H1 (cell line): ENCODE results near the gene INIP. TPM values are rescaled to one million over a fixed set of nuclear protein-coding genes. Genes with fewer than 3 reads are reported as not detected.

Experiments used
- BRCA1 ChIP-seq: IDR thresholded peaks from 2 replicates; pipeline ENCODE4 v1.6.1; 2012; ENCODE audit warnings: low read depth, low read length, improper control_type of control experiment
- CTBP2 ChIP-seq: IDR thresholded peaks from 2 replicates; pipeline ENCODE4 v1.7.0; 2011; ENCODE audit warnings: borderline replicate concordance, mild to moderate bottlenecking, moderate library complexity, mixed read lengths, low read length; ENCODE audit not compliant: insufficient read depth, insufficient read length
- HDAC2 ChIP-seq, 2 experiments: fragments of 300-600 bp in 1 of 2; sonication (generic) in 1 of 2; IDR thresholded peaks; 2 replicates each; pipeline ENCODE4 v1.6.1; 2011 to 2012; ENCODE audit warnings: low read depth in 2 of 2, low read length in 2 of 2, mild to moderate bottlenecking in 2 of 2, moderate library complexity in 2 of 2, borderline replicate concordance in 1 of 2, inconsistent platforms in 1 of 2
- JUND ChIP-seq: IDR thresholded peaks from 2 replicates; pipeline ENCODE4 v1.6.1; 2011; ENCODE audit warnings: mild to moderate bottlenecking, improper control_type of control experiment, low read length
- POU5F1 ChIP-seq: IDR thresholded peaks from 2 replicates; pipeline ENCODE4 v1.6.1; 2011; ENCODE audit warnings: low read depth, mild to moderate bottlenecking, low read length, moderate library complexity
- SAP30 ChIP-seq: fragments of 300-600 bp; sonication (generic); IDR thresholded peaks from 2 replicates; pipeline ENCODE4 v1.7.1; 2012; ENCODE audit warnings: low read length, moderate library complexity, mild to moderate bottlenecking, inconsistent platforms; ENCODE audit not compliant: insufficient read depth, insufficient replicate concordance
- SIN3A ChIP-seq, 2 experiments: IDR thresholded peaks in 1 of 2; conservative IDR thresholded peaks in 1 of 2; 2 replicates each; pipeline ENCODE4 v1.6.1; 2011 to 2012; ENCODE audit warnings: low read length in 2 of 2, improper control_type of control experiment in 1 of 2, low read depth in 1 of 2, mild to moderate bottlenecking in 1 of 2
- polyA plus RNA-seq, 7 experiments: library from polyadenylated mRNA; depleted of rRNA in 3 of 7; stranded (reverse) in 5 of 7; unstranded in 2 of 7; fragments of >200 nt in 5 of 7; fragments of 200-250 nt in 2 of 7; gene quantifications; 1 replicate in 5 of 7; 2 replicates in 1 of 7; 4 replicates in 1 of 7; pipeline versions ENCODE4 v1.2.1 to v1.2.3, GENCODE V29; 2011 to 2013; ENCODE audit warnings: missing spikeins in 2 of 7, mixed read lengths in 2 of 7
- total RNA-seq: library from RNA; stranded (reverse); fragmentation: NEBNext Ultra II Directional; extraction: Animal tissue kit (Norgen Biotek cat#: 25700); gene quantifications from 2 replicates; pipeline ENCODE4 v1.2.1, GENCODE V29; 2021
- TF ChIP-seq, protein P1 (sequence below): IDR thresholded peaks from 2 replicates; pipeline ENCODE4 v1.6.1; 2012; ENCODE audit warnings: inconsistent platforms

Gene INIP
- total and polyA plus RNA-seq, 2 of the 8 experiments (the other 6 are each of a cell fraction or from before 2014, with no cell fraction given), result 10.7 to 18.3 TPM

DNA sequence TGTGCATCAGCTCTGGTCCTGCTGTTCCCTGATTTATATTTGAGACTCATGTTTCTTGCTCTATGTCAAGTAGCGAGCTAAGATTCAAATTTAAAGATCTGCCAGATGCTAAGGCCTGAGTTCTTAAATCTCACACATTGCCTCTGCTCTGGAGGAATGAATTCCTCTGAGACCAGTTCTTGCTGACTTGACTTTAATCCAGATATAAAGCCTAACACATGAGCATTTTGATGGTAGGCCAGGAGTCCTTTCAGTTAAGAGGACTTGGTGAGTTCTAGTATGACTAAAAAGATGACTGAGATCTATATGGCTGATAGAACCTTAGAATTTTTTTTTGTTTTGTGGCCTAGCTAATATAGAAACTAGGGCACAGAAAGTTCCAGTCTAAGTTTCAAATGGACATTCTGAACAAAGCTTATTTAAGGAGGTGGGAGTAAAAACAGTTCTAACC is 1.3 kb upstream of the INIP start (continued):
- TF ChIP-seq, protein P1, sequence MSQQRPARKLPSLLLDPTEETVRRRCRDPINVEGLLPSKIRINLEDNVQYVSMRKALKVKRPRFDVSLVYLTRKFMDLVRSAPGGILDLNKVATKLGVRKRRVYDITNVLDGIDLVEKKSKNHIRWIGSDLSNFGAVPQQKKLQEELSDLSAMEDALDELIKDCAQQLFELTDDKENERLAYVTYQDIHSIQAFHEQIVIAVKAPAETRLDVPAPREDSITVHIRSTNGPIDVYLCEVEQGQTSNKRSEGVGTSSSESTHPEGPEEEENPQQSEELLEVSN, result no peak
- TF ChIP-seq SIN3A (conservative IDR thresholded peaks at IDR 0.05 in 1 of 2, IDR thresholded peaks at IDR 0.05 in 1 of 2; ENCODE audit: low read depth in 1 of 2, low read length in 2 of 2) (no peak), SAP30 (no peak), JUND (no peak), HDAC2 (IDR thresholded peaks at IDR 0.05; ENCODE audit: borderline replicate concordance in 1 of 2, low read depth in 2 of 2, low read length in 2 of 2) (no peak), BRCA1 (no peak), CTBP2 (no peak), POU5F1 (no peak)
